Esophagus mucosa (tissue), 1 donor: ENCODE data around the gene LMAN2L. TPM values are rescaled to one million over a fixed set of nuclear protein-coding genes. Genes with fewer than 3 reads are reported as not detected.
A peak's percentile ranks its signal among the peaks of the same experiment; 100 is the strongest.

Experiments used
- ATAC-seq: fragments of 200-7000 bp; cut with Tn5 transposase; one replicate; pipeline ENCODE4 v1.9.1; 2020
- total RNA-seq: library from RNA; stranded (reverse); gene quantifications from one replicate; pipeline ENCODE4 v1.2.4, GENCODE V29; 2023
- donor health status: DM: yes; HTN: yes; CAD: no.

Gene LMAN2L
- total RNA-seq, 1 donor from 2014 or later = 4.7 TPM

DNA sequence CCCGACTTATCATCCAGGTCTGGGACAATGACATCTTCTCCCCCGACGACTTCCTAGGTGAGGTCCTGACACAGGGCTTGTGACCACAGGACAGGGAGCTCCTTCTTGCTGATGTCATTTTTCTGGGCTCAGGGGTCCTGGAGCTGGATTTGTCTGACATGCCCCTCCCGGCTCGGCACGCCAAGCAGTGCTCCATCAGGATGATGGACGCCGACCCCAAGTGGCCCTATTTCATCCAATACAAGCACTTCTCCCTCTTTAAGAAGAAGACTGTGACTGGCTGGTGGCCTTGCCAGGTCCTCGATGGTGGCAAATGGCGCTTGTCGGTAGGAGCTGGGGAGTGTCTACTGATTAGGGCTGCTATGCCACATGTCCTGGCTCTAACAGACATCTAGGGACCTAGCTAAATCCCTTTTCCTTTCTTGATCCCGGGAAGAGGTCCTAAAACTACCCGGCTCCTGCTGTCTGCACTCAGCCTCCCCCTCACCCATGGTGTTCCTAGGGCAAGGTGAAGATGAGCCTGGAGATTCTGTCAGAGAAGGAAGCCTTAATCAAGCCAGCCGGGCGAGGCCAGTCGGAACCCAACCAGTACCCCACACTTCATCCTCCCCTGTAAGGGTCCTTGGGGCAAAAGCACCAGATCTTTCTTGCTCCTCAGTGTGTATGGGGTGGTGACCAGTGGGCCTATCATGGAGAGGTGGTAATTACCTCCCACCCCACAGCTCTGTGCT is 36.7 kb downstream of the LMAN2L start:
- no peak for ATAC-seq

DNA sequence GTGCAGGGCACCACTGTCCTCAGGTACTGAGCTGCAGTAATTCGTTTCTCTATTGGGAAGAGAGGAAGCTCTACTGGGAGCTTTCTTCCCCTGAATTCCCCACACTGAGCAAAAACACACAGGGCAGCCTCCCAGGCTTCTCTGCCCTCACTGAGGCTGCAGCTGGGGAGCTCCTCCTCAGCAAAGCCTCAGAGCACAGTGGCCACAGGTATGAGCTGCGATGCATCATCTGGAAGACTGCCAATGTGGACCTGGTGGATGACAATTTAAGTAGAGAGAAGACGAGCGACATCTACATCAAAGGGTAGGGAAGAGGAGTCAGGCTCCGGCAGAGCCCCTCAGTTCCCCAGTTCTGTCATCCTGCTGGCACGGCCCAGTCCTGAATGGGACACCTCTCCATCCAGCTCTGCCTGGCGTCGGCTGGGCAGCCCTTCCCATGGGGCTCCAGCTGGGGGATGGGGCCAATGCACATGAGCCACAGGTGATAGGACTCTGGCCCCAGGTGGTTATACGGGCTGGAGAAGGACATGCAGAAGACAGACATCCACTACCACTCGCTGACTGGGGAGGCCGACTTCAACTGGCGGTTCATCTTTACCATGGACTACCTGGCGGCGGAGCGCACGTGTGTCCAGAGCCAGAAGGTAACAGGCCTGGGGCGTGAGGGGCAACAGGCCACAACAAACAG is 37.6 kb downstream of the LMAN2L start:
- ATAC-seq = no peak

DNA sequence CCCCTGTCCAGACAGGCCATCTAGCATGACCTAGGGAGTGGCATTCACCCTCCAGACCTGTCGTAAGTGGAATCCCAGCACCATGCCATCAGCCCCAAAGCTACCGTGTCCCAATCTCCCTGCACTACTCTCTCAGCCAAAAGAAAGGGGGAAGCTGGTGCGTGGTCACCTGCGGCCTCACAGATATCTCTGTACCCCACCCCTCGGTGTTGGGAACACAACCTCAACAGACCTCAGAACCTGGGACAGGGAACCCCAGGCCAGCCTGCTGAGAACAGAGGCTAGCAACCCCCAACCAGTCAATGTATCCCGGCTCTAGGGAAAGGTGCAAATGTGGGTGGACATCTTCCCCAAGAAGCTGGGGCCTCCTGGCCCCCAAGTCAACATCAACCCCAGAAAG is 38.2 kb downstream of the LMAN2L start:
- no peak for ATAC-seq

- no peak for ATAC-seq
These were observed 39.8 kb downstream of the LMAN2L start for GRCh38 chr2:96700086-96700485.

- ATAC-seq = no peak
These were observed 40.2 kb downstream of the LMAN2L start for GRCh38 chr2:96699621-96700020.

DNA sequence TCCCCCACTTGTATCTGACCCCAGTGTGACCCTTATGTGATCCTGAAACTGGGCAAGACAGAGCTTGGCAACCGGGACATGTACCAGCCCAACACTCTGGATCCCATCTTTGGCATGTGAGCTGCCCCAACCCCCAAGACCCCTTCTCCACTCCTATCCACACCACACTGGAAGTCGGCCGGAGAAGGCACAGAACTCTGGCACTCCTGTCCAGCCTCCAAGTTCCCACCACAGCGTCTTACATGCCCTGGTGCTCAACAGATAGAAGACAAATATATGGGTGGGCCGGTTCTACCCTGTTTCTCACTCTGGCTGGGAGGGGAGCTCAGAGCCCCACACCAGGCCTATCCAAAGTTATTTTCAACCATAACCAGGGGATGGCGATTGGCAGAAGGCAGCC is 40.8 kb downstream of the LMAN2L start:
- ATAC-seq = no peak

DNA sequence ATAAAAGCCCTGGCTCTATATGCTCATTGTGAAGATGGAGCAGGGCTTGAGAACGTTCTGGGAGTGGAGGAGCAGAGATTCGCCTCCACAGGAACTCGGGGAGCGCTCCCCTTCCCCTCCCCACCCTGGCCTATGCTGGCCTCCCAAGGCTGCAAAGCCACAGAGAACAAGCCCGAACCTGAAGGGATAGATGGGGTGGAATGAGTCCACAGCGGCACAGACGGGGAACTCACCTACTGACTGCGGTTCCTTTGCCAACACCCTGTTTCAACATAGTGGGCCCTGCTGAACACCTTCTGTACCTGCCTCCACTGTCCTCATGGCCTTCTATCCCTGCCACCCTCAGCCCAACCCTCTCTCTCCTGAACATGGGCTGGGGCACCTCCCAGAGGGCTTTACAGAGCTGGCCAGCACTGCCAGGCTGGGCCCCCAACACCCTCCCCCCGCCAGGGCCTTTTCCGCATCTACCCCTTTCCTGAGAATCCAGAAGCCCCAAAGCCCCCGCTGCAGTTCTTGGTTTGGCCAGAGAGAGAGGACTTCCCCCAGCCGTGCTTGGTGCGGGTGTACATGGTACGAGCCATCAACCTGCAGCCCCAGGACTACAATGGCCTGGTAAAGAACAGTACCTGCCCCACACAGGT is 41.5 kb downstream of the LMAN2L start:
- ATAC-seq = peak; percentile 91

DNA sequence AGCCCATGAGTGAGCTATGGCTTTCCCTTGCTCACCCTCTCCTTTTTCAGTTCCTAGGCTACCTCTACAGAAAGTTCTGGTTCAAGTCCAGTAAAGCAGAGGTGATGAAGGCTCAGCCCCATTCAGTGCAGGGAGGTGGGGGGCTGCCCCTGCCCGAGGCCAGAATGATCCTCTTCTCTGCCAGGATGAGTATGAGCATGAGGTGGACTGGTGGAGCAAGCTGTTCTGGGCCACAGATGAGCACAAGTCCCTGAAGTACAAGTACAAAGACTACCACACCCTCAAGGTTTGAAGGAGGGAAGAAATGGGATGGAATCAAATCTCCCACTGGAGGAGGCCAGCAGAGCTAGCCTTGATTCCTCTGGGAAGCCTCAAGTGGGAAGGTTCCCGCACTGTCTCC is 42.4 kb downstream of the LMAN2L start:
- peak; percentile 84 for ATAC-seq

- no peak for ATAC-seq
These were observed 44.3 kb downstream of the LMAN2L start for GRCh38 chr2:96695602-96696001.

GRCh38 chr2:96694816-96695455 is 44.9 kb downstream of the LMAN2L start:
- ATAC-seq = no peak

DNA sequence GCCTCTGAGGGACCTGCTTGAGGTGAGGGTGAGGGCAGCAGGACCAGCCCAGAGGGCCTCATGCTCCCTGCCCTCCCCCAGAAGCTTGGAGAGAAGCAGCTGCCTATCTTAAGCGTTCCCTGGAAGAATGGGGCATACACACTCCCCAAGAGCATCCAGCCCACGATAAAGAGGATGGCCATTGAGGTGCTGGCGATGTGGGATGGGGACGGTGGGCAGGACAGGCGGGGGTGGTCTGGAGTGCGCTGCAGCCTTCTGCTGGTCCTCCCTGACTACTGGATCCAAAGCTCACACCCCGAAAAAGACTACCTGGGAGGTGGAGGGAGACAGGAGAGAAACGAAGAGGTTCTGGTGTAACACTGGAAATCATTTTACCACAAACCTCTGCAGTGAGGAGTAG is 45.6 kb downstream of the LMAN2L start:
- no peak for ATAC-seq

DNA sequence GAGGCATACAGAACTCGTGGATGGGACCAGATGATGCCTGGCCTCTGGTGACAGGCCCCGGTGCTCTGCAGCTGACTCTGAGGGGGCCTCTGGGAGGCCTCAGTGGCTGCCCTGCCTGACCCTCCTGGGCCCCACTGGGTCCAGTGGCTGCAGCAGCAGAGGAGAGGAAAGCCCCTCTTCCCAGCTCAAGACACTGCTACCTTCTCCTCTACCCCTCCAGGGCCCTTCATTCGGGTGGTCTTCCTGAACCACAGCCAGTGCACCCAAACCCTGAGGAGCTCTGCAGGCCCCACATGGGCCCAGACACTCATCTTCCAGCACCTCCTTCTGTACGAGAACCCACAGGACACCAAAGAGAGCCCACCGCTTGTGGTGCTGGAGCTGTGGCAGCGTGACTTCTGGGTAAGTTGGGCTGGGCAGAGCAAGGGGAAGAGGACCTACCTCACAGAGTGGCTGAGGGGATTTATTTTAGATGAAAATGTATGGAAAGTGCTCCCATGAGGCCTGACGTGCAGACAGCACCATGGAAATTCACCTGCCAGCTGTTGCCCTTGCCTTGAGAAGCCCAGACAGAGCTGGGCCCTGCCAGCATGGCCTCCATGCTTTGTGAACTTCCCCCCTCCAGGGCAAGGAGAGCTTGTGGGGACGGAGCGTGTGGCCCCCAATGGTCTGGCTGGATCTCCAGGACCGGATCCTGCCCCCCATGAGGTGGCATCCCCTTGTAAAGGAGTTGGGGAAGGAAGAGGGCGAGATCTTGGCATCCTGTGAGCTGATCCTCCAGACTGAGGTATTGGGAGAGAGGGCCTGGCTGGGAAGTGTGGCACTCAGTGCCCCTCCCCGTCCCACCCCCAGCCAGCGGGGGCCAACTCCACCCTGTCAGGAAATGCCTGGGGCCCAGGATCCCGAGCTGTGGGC is 46.3 kb downstream of the LMAN2L start:
- no peak for ATAC-seq

- ATAC-seq = no peak
These were observed 47.5 kb downstream of the LMAN2L start for GRCh38 chr2:96692094-96692971.

GRCh38 chr2:96691022-96691612 is 48.7 kb downstream of the LMAN2L start:
- ATAC-seq = no peak

DNA sequence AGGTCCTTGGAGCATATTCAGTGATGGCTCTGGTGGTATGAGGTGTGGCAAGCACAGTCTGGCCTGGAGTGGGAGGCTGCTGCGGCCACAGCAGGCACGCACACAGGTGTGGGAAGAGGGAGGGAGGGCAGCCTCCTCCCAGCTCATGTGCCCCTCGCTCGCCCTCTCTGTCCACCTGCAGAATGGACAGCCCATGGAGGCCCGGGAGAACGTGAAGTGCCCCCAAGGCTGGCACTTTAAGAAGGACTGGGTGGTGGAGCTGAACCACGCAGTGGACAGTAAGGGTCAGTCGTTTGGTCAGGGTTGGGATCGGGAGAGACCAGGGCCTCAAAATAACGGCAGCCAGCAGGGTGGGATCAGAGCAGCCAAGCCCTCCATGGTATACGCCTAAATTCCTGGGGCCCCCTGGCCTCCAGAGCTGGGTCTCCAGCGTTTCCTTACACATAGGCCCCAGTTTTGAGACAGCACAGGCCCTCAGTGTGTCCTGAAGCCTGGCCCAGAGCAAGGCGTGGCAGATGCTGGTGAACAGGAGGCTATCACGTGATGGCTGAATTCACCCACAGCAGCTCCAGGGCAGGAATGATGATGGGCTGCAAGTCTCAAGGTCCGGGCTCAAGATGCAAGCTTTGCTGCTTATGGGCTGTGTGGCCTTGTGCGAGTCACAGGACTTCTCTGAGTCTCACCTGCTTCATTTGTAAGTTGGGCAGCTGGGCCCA is 49.4 kb downstream of the LMAN2L start:
- ATAC-seq = no peak

DNA sequence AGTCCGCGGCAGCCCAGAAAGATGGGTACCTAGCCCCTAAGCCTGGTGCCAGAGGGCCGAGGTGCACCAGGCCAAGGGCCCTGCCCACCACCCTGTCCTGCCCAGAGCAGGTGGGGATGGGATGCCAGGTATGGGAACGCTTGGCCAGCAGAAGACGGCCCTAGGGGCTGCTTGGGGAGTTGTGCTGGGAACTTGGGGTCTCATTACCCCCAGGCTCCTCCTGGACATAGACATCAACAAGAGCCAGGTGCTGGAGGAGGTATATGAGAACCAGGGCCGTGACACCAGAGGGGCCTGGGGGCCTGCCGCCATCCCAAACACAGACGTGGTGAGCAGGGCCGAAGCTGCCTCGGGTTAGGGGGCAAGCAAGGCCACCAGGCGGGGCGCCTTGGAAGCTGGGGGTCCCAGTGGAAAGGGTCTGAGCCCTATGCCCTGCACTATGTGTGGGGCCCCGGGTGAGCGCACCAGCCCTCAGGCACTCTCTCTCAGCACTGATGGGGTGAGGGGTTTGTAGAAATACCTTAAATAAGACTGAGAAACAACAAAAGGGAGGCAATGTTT is 50.4 kb downstream of the LMAN2L start:
- ATAC-seq = no peak

- ATAC-seq = no peak
These were observed 51.0 kb downstream of the LMAN2L start for GRCh38 chr2:96688649-96689430.

DNA sequence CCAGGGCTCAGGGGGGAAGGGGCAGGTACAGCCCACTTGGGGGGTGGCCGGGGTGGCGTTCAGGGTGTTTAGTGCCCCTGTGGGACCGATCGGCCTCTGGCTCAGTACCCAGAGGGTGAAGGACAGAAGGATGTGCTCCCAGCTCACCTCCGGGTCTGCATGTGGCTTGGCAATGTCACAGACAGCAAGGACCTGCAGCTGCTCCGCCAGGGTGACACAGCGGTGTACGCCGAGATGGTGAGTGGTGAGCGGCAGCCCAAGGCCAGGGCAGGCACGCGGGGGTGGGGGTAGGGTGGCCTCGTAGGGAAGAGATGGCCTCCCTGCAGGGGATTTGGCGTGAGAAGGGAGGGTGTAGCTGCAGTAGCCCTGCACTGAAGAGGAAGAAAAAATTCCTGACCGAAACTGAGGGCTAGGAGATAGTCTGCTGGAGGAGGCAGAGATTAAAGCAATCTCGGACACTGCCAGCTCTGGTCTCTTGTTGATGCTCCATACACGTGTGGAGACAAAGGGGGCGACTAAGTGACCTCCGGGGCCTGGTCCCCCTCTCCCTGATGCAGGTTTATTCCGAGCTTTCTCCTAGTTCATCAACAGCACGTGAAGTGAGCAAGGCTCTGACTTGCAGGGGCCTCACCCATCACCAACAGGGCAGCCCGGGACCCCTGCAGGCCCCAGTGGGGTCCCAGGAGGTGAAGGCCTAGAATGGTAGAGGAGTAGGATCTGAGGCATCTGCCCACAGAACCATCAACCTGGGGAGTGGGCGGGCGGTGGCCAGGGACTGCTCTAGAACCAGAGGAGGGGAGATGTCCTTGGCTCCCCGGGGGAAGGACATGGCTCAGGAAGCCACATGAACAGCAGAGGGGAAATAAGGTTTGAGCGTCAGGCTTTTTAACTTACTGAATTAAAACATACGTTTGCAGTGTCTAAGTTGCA is 51.9 kb downstream of the LMAN2L start:
- no peak for ATAC-seq
